ENCODE results near the gene ABCA13.

DNA sequence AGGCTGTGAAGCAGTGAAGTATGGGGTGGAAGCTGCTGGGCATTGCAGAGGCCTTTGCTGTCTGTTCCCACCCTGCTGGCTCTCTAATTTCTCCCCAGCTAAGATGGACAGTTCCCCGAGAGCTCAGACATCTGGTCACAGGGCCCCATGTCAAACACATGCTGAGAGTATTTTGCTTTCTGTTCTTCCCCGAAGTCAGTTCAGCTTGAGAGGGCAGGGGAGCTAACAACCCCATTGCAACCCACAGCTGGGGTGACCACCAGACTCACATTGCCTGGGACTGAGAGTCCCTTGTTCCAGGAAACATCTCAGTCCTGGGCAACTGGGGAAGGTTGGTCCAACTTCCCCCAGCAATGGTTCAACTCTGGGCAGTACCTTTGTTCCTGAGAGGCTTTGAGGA lies 52.8 kb downstream of the ABCA13 start:
- TF ChIP-seq, protein P1, sequence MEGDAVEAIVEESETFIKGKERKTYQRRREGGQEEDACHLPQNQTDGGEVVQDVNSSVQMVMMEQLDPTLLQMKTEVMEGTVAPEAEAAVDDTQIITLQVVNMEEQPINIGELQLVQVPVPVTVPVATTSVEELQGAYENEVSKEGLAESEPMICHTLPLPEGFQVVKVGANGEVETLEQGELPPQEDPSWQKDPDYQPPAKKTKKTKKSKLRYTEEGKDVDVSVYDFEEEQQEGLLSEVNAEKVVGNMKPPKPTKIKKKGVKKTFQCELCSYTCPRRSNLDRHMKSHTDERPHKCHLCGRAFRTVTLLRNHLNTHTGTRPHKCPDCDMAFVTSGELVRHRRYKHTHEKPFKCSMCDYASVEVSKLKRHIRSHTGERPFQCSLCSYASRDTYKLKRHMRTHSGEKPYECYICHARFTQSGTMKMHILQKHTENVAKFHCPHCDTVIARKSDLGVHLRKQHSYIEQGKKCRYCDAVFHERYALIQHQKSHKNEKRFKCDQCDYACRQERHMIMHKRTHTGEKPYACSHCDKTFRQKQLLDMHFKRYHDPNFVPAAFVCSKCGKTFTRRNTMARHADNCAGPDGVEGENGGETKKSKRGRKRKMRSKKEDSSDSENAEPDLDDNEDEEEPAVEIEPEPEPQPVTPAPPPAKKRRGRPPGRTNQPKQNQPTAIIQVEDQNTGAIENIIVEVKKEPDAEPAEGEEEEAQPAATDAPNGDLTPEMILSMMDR (IDR thresholded peaks at IDR 0.05), result no peak
- no peak for TF ChIP-seq POLR2A (IDR thresholded peaks at IDR 0.05)

Measured in right lobe of liver (tissue), 4 donors.